GM18511 (cell line): ENCODE data around the gene MCM6.
"Not testable (repeated sequence)": the region's sequence is repeated elsewhere in the genome, so short reads cannot be mapped to it uniquely, and the experiment has no call there.

Experiments
- ATAC-seq: cut with Tn5 transposase; IDR thresholded peaks from one replicate; pipeline ENCODE4 v1.9.1; 2021; ENCODE audit warnings: mild to moderate bottlenecking, moderate library complexity; ENCODE audit not compliant: unreplicated experiment

MCM6 gene

GRCh38 chr2:135876066-135876711 lies at the start of gene MCM6:
Gene MCM6 (minus strand): TSS chr2:135876443. CDS start chr2:135876365, 78 bp downstream.
- peak; percentile 93 for ATAC-seq

GRCh38 chr2:135925571-135925970 lies 49.3 kb upstream of the MCM6 start:
- no peak for ATAC-seq

- ATAC-seq: no peak
These were observed 40.0 kb upstream of the MCM6 start for GRCh38 chr2:135916207-135916606.

- no peak for ATAC-seq
These were observed 38.2 kb upstream of the MCM6 start for GRCh38 chr2:135914485-135914884.

- no peak for ATAC-seq
These were observed 37.6 kb upstream of the MCM6 start for GRCh38 chr2:135913727-135914365.

GRCh38 chr2:135909976-135910375 lies 33.7 kb upstream of the MCM6 start:
- ATAC-seq: no peak

- no peak for ATAC-seq
These were observed 29.4 kb upstream of the MCM6 start for GRCh38 chr2:135905679-135906078.

- no peak for ATAC-seq
These were observed 28.2 kb upstream of the MCM6 start for GRCh38 chr2:135904341-135904989.

GRCh38 chr2:135903650-135904049 lies 27.4 kb upstream of the MCM6 start:
- no peak for ATAC-seq

- no peak for ATAC-seq
These were observed 23.3 kb upstream of the MCM6 start for GRCh38 chr2:135899567-135899966.

GRCh38 chr2:135898234-135898786 lies 22.1 kb upstream of the MCM6 start:
- no peak for ATAC-seq

GRCh38 chr2:135894930-135895329 lies 18.7 kb upstream of the MCM6 start:
- no peak for ATAC-seq

GRCh38 chr2:135893374-135893794 lies 17.1 kb upstream of the MCM6 start:
- ATAC-seq: no peak

- ATAC-seq: no peak
These were observed 14.6 kb upstream of the MCM6 start for GRCh38 chr2:135890835-135891234.

- no peak for ATAC-seq
These were observed 13.9 kb upstream of the MCM6 start for GRCh38 chr2:135890149-135890548.

GRCh38 chr2:135888587-135888986 lies 12.3 kb upstream of the MCM6 start:
- not testable (repeated sequence) for ATAC-seq

- no peak for ATAC-seq
These were observed 9.5 kb upstream of the MCM6 start for GRCh38 chr2:135885709-135886108.

GRCh38 chr2:135882415-135882814 lies 6.2 kb upstream of the MCM6 start:
- ATAC-seq: no peak

- not testable (repeated sequence) for ATAC-seq
These were observed 527 bp upstream of the MCM6 start for GRCh38 chr2:135876770-135877169.

- peak; percentile 73 for ATAC-seq
These were observed 665 bp downstream of the MCM6 start for GRCh38 chr2:135875491-135876065.

- ATAC-seq: no peak
These were observed 1.4 kb downstream of the MCM6 start for GRCh38 chr2:135874777-135875365.
